Aorta (tissue), 5 donors: ENCODE results near the gene OR51M1. TPM values are rescaled to one million over a fixed set of nuclear protein-coding genes. Genes with fewer than 3 reads are reported as not detected.
"Not testable (repeated sequence)": the region's sequence is repeated elsewhere in the genome, so short reads cannot be mapped to it uniquely, and the experiment has no call there.

ENCODE experiments used
- ATAC-seq: fragments of 200-7000 bp; cut with Tn5 transposase; one replicate; pipeline ENCODE4 v1.9.1; 2022; ENCODE audit warnings: moderate library complexity; ENCODE audit not compliant: low FRiP score
- DNase-seq, 2 donors: peaks; one replicate each; pipeline ENCODE4 v3.0.0-alpha.2; 2020
- H3K27ac ChIP-seq, 2 donors: one replicate each; pipeline ENCODE4 v1.5.1; 2013; ENCODE audit warnings: low read length in 2 of 2, mild to moderate bottlenecking in 2 of 2, moderate library complexity in 2 of 2, control low read depth in 1 of 2, inconsistent platforms in 1 of 2, low read depth in 1 of 2
- H3K27me3 ChIP-seq, 2 donors: one replicate each; pipeline ENCODE4 v1.6.1; 2013; ENCODE audit warnings: control low read depth in 1 of 2, low read length in 1 of 2, mild to moderate bottlenecking in 1 of 2, moderate library complexity in 1 of 2; ENCODE audit not compliant: insufficient read depth in 2 of 2, control insufficient read depth in 1 of 2
- H3K36me3 ChIP-seq, 2 donors: one replicate each; pipeline ENCODE4 v1.6.1; 2013; ENCODE audit warnings: control low read depth in 1 of 2, low read length in 1 of 2, mild to moderate bottlenecking in 1 of 2; ENCODE audit not compliant: insufficient read depth in 2 of 2, control insufficient read depth in 1 of 2
- H3K4me1 ChIP-seq, 2 donors: one replicate each; pipeline ENCODE4 v1.6.1; 2013; ENCODE audit warnings: low read length in 2 of 2, control low read depth in 1 of 2, mild to moderate bottlenecking in 1 of 2, moderate library complexity in 1 of 2; ENCODE audit not compliant: insufficient read depth in 2 of 2, control insufficient read depth in 1 of 2
- H3K4me3 ChIP-seq, 2 donors: one replicate each; pipeline ENCODE4 v1.5.1; 2013; ENCODE audit warnings: low read length in 2 of 2, control low read depth in 1 of 2, mild to moderate bottlenecking in 1 of 2
- H3K9me3 ChIP-seq: one replicate; pipeline ENCODE4 v1.6.1; 2013; ENCODE audit warnings: mild to moderate bottlenecking, low read length; ENCODE audit not compliant: control insufficient read depth
- WGBS, 2 donors: extraction: QIAGEN DNeasy Blood & Tissue Kit; methylation state at CpG; one replicate each; pipeline ENCODE4 v1.1.7; 2013; 5-methylcytosine and 5-hydroxymethylcytosine counted together
- intact Hi-C, 2 donors: fragments of 100-400 bp; cut with DNase I; formaldehyde crosslinking; loops; one replicate each; pipeline versions ENCODE4 v1.14.2 to v1.15.0; 2022
- polyA plus RNA-seq, 2 donors: library from polyadenylated mRNA; stranded (reverse); fragments of 200-250 nt; gene quantifications; one replicate each; pipeline ENCODE4 v1.2.3, GENCODE V29; 2013
- total RNA-seq, 2 donors: library from RNA; stranded (reverse); fragmentation: NEBNext Ultra II Directional; extraction: Animal tissue kit (Norgen Biotek cat#: 25700); gene quantifications; one replicate each; pipeline ENCODE4 v1.2.1, GENCODE V29; 2021
- donor health status: healthy with polysubstance abuse.
- donor health status: Bipolar disorder and iron deficiency.
- donor health status: DM: no; HTN: no; CAD: no.
- donor health status: DM: no; HTN: no; CAD: no.
- donor health status: DM: yes; HTN: yes; CAD: no.

The OR51M1 gene
- total and polyA plus RNA-seq, 4 donors, result not detected

DNA sequence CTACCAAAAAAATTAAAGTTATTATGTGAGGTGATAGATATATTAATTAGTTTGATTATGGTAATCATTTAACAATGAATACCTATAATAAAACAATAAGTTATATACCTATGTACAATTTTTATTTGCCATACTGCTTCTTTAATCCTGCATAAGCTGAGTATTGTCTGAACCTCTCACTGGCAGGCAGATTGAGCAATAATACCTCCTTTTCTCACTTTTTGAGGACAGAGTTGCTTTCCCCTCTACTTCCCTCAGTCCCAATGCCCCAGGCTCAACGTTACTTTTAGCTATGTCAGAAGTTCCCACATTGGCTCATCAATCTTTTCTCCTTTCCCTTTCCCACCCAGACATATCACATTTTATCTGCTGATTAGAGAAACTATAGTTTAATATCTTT is 34.1 kb upstream of the OR51M1 start:
- Histone ChIP-seq H3K9me3 (no peaks in the 10 kb centered on the region), H3K4me3 (no peak overlapping the region), H3K36me3 (no peaks in the 10 kb centered on the region), H3K4me1 (no peaks in the 10 kb centered on the region), H3K27ac (no peak overlapping the region), H3K27me3 (no peaks in the 10 kb centered on the region)
- DNase-seq, result no peak
- WGBS, 2 donors, result 23 to 25% methylated on average over 1 of the region's 1 CpG
- ATAC-seq, result no peak
- intact Hi-C loops, result no loop called here

DNA sequence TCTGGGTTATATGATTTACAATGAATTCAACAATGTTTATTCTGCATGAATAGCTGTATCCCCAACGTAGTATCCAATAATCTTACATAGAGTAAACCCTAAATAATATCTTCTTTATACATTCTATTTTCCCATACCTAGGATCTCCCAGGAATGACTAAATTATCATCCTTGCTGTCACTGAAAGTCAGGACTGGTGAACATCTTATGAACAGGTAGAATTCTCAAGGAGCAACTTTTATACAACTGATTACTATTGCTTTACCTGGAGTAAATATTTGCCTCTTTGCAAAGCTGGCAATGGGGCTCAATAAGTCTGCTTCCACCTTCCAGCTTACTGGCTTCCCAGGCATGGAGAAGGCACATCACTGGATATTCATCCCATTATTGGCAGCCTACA is 32.4 kb upstream of the OR51M1 start, which contains the start of gene OR51B6:
TSS of gene OR51B6 (plus strand) at position 301 of the 400 bp plus-strand sequence. CDS start at position 301, 0 bp downstream.
- intact Hi-C loops, result no loop called here
- no peak for ATAC-seq
- H3K4me1 ChIP-seq, result no peaks in the 10 kb centered on the region
- no peaks in the 10 kb centered on the region for H3K27me3 ChIP-seq
- H3K4me3 ChIP-seq, result no peak within 1 kb of the TSS
- no peak for DNase-seq
- H3K36me3 ChIP-seq, result no peaks in the 10 kb centered on the region
- H3K9me3 ChIP-seq, result no peaks in the 10 kb centered on the region
- 68 to 71% methylated on average over 1 of the region's 1 CpG for WGBS, 2 donors
- no peak within 1 kb of the TSS for H3K27ac ChIP-seq

DNA sequence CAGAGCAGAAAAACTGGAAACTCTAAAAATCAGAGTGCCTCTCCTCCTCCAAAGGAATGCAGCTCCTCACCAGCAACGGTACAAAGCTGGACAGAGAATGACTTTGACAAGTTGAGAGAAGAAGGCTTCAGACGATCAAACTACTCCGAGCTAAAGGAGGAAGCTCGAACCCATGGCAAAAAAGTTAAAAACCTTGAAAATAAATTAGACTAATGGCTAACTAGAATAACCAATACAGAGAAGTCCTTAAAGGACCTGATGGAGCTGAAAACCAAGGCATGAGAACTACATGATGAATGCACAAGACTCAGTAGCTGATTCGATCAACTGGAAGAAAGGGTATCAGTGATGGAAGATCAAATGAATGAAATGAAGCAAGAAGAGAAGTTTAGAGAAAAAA is 27.6 kb upstream of the OR51M1 start:
- H3K9me3 ChIP-seq, intact Hi-C loops, H3K4me3 ChIP-seq, H3K4me1 ChIP-seq, H3K27ac ChIP-seq, H3K27me3 ChIP-seq, DNase-seq, ATAC-seq, H3K36me3 ChIP-seq: not testable (repeated sequence)
- 84 to 90% methylated on average over 5 of the region's 5 CpGs for WGBS, 2 donors

DNA sequence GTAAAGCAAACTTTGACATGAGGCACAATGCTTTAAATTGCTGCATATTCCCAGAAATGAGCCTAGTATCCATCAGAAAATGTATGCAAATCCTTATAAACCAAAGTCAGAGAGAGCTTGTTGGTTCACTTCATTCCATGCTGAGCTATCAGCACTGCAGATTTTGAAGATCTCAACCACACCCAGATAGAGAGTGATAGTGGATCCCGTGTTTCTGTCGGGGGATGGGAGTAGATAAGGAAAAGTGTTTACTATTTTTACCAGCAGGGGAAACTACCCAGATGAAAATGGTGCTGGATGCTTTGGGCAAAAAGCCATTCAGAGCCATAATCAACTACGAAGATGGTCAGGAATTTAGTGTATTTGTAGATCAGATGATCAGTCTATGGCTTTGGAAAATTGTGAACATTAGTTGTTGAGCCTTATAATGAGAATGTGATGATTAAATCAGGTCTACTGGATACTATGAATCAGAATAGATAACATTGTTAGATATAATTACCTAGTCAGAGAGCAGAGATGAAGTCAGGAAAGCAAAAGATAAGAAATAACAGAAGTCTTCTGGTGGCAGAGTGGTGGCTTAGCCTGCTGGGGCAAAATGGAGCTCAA is 21.5 kb upstream of the OR51M1 start:
- Histone ChIP-seq H3K36me3 (no peaks in the 10 kb centered on the region), H3K27me3 (no peaks in the 10 kb centered on the region), H3K4me1 (peaks cover 0 to under 1% of the 10 kb centered on the region in 2 donors), H3K9me3 (no peaks in the 10 kb centered on the region), H3K27ac (no peak overlapping the region), H3K4me3 (no peak overlapping the region)
- DNase-seq (no peak), ATAC-seq (no peak)
- 77 to 87% methylated on average over 3 of the region's 3 CpGs for WGBS, 2 donors
- intact Hi-C loops, result no loop called here

DNA sequence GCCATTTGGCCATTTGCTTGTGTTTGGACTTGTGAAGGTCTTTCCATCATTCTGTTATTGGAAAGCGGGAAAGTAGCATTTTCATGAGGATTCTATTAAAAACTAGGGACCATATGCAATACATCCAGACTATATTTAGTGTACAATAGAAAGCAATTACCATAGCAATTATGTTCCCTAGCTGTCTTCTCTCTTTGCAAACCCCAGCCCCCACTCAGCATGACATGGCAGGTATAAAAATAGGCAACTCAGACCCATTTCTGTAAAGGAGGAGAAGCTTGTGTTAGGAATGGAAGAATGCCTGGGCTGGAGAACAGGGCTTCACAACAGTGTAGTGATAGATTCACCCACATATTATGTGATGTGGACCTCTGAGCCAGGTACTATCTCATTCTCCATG is 19.9 kb upstream of the OR51M1 start:
- Histone ChIP-seq H3K9me3 (no peaks in the 10 kb centered on the region), H3K4me3 (no peak overlapping the region), H3K27me3 (no peaks in the 10 kb centered on the region), H3K36me3 (no peaks in the 10 kb centered on the region), H3K4me1 (peaks cover 0 to 8% of the 10 kb centered on the region in 2 donors), H3K27ac (no peak overlapping the region)
- ATAC-seq, result no peak
- no peak for DNase-seq
- 81 to 91% methylated on average over 1 of the region's 1 CpG for WGBS, 2 donors
- intact Hi-C loops, result no loop called here

DNA sequence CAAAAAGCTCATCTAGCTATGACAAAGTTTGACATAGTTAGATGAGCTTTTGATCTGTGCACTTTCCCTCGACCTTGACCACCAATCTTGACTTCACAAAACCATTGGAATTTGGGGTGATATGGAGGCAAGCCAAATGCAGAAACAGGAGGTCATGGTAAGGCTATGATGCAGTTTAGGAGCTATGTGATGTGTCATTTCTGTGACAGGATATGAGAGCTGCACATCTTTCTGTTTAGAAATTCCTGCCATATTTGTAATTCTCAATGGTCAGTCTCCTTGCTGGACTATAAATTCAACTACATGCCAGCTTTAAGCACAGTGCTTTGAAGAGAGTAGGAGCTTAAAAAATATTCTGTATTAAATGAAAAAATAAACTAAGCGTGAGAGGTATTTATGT is 19.4 kb upstream of the OR51M1 start:
- 56 to 69% methylated on average over 2 of the region's 2 CpGs for WGBS, 2 donors
- intact Hi-C loops, result no loop called here
- ATAC-seq, result no peak

DNA sequence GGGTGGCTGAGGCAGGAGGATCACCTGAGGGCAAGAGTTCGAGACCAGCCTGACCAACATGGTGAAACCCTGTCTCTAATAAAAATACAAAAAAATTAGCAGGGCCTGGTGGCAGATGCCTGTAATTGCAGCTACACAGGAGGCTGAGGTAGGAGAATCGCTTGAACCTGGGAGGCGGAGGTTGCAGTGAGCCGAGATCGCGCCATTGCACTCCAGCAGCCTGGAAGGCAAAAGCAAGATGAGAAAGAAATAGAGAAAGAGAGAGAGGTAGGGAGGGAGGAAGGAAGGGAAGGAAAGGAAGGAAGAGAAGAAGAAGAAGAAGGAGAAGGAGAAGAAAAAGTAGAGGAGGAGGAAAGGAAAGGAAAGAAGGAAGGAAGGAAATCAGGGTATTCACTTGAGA is 17.2 kb upstream of the OR51M1 start:
- H3K4me3 ChIP-seq, H3K27ac ChIP-seq, H3K4me1 ChIP-seq, DNase-seq, H3K9me3 ChIP-seq, H3K36me3 ChIP-seq, ATAC-seq, intact Hi-C loops, H3K27me3 ChIP-seq: not testable (repeated sequence)
- WGBS, 2 donors, result 97 to 99% methylated on average over 6 of the region's 6 CpGs

More for the DNA sequence above, 19.4 kb upstream of the OR51M1 start:
- no peaks in the 10 kb centered on the region for H3K9me3 ChIP-seq
- no peaks in the 10 kb centered on the region for H3K36me3 ChIP-seq
- DNase-seq, result no peak
- H3K4me1 ChIP-seq, result peaks cover 0 to 8% of the 10 kb centered on the region in 2 donors
- no peak overlapping the region for H3K4me3 ChIP-seq
- H3K27me3 ChIP-seq, result no peaks in the 10 kb centered on the region
- H3K27ac ChIP-seq, result no peak overlapping the region

DNA sequence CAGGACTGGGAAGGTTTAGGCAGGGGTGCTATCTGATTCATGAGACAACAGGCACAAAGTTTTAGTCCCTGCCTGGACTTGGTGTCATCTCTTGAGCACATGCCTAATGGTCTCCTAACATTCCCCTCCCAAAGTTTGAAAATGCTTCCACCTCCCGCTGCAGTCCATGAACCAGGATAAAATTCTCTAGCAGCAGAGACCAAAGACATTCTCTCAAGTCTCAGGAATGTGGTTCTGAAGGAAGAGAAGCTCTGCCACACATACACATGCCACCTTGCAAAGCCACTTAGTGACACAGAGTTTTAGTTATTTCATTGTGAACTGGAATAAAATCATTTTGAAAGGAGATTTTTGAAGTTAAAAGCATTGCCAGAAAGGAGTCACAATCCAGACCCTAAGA is 16.8 kb upstream of the OR51M1 start:
- Histone ChIP-seq H3K27ac (peak overlapping the region in 1 of 2 donors; percentile 28), H3K9me3 (no peaks in the 10 kb centered on the region), H3K4me3 (no peak overlapping the region), H3K27me3 (no peaks in the 10 kb centered on the region), H3K4me1 (peaks cover 0 to 8% of the 10 kb centered on the region in 2 donors), H3K36me3 (no peaks in the 10 kb centered on the region)
- ATAC-seq (peak; percentile 27), DNase-seq (no peak)
- WGBS, 2 donors, result 0 to 9% methylated on average over 1 of the region's 1 CpG
- intact Hi-C loops, result no loop called here

DNA sequence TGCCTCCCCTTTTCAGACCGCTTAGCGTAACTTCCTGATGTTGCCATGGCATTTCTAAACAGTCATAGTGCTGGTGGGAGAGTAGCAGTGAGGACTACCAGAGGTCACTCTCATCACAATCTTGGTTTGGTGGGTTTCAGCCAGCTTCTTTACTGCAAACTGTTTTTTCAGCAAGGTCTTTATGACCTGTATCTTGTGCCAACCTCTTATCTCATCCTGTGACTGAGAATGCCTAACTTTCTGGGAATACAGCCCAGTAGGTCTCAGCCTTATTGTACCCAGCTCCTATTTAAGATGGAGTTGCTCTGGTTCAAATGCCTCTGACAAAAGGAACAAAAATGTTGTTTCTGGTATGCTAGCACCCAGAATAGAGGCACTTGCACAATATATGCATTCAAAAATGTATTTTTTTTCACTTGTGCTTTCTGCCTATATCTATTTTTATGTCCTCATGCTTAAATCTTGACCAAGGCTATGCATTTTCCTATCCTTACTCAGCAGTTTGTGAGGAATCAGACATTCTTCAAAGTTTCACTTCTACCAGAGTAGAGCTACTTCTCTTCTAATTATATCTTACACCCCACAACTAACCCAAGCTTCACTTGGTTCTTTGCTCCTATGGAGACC is 16.1 kb upstream of the OR51M1 start:
- no peaks in the 10 kb centered on the region for H3K36me3 ChIP-seq
- no peak overlapping the region for H3K27ac ChIP-seq
- no peak overlapping the region for H3K4me3 ChIP-seq
- DNase-seq (no peak), ATAC-seq (no peak)
- WGBS, 2 donors, result 6 to 9% methylated on average over 2 of the region's 2 CpGs
- no peaks in the 10 kb centered on the region for H3K9me3 ChIP-seq
- H3K27me3 ChIP-seq, result no peaks in the 10 kb centered on the region
- intact Hi-C loops, result no loop called here
- H3K4me1 ChIP-seq, result peaks cover 0 to 8% of the 10 kb centered on the region in 2 donors
